Body of pancreas (tissue), 4 donors: ENCODE data around the gene CANT1. TPM values are rescaled to one million over a fixed set of nuclear protein-coding genes. Genes with fewer than 3 reads are reported as not detected.

Experiments
- ATAC-seq: fragments of 150-250 bp; one replicate; pipeline ENCODE4 v1.9.1; 2016
- DNase-seq, 4 donors: peaks; one replicate each; pipeline ENCODE4 v3.0.0-alpha.2; 2019
- H3K27ac ChIP-seq, 4 donors: fragments of 200-600 bp; sonication (generic); 1 replicate in 3 of 4; 2 replicates in 1 of 4; pipeline versions ENCODE4 v1.5.1 to v1.6.1; 2016 to 2019; ENCODE audit warnings: mild to moderate bottlenecking in 1 of 4, mixed read lengths in 1 of 4, moderate library complexity in 1 of 4
- H3K27me3 ChIP-seq, 2 donors: fragments of 200-600 bp; sonication (generic); one replicate each; pipeline ENCODE4 v1.6.0; 2016; ENCODE audit warnings: mild to moderate bottlenecking in 1 of 2
- H3K36me3 ChIP-seq, 2 donors: fragments of 200-600 bp; sonication (generic); replicated peaks in 1 of 2; 2 replicates each; pipeline ENCODE4 v1.5.1; 2016; ENCODE audit warnings: low read depth in 2 of 2; ENCODE audit not compliant: insufficient read depth in 1 of 2
- H3K4me1 ChIP-seq: fragments of 200-600 bp; sonication (generic); one replicate; pipeline ENCODE4 v1.6.0; 2016
- H3K4me3 ChIP-seq, 2 donors: fragments of 200-600 bp; sonication (generic); 1 replicate in 1 of 2; 2 replicates in 1 of 2; pipeline ENCODE4 v1.5.1; 2016 to 2019
- H3K9me3 ChIP-seq, 3 donors: fragments of 200-600 bp; sonication (generic); 1 replicate in 2 of 3; 2 replicates in 1 of 3; pipeline ENCODE4 v1.5.1; 2016
- POLR2A ChIP-seq, 3 donors: fragments of 450-650 bp; IDR thresholded peaks; one replicate each; pipeline ENCODE4 v1.6.1; 2016; ENCODE audit warnings: antibody characterized with exemption in 3 of 3, mild to moderate bottlenecking in 2 of 3
- WGBS, 2 donors: methylation state at CpG; one replicate each; pipeline ENCODE4 v1.1.5; 2017; 5-methylcytosine and 5-hydroxymethylcytosine counted together
- intact Hi-C: fragments of 100-400 bp; cut with DNase I; formaldehyde crosslinking; loops from one replicate; pipeline ENCODE4 v1.15.1; 2023
- total RNA-seq, 2 donors: library from RNA; depleted of rRNA; stranded (reverse); fragments of >200 nt; gene quantifications; one replicate each; pipeline ENCODE4 v1.1.0, GENCODE V29; 2016
- TF ChIP-seq, protein P1 (sequence below), 7 experiments: fragments of 450-650 bp in 4 of 7; fragments of 200-600 bp in 3 of 7; sonication (generic) in 3 of 7; IDR thresholded peaks; one replicate each; pipeline ENCODE4 v1.5.1; 2016 to 2019; ENCODE audit warnings: antibody characterized with exemption in 7 of 7

Gene CANT1
- total RNA-seq, 2 donors from 2014 or later, result 12.5 to 17.5 TPM

DNA sequence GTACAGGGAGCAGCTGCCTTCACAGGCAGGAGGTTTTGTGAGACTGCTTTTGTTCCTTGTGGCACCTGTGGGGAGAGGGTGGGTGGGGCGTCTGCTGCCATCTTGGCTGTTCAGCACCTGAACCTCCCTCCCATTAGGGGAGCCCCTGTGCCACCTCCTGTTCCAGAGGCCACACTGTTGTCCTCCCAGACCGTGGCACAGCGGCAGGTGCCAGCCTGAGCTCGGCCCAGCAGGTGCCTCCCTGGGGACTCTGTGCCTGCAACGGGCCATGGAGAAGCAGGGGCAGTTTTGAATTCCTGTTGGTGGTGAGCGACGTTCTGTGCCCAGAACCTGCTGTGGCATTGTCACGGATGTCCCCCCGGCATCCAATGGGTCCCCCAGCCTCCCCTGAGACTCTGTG is 39.7 kb downstream of the CANT1 start:
- H3K9me3 ChIP-seq, result no peaks in the 10 kb centered on the region
- H3K36me3 ChIP-seq, result no peaks in the 10 kb centered on the region
- ATAC-seq, result no peak
- H3K27ac ChIP-seq, result no peak overlapping the region
- TF ChIP-seq, protein P1, sequence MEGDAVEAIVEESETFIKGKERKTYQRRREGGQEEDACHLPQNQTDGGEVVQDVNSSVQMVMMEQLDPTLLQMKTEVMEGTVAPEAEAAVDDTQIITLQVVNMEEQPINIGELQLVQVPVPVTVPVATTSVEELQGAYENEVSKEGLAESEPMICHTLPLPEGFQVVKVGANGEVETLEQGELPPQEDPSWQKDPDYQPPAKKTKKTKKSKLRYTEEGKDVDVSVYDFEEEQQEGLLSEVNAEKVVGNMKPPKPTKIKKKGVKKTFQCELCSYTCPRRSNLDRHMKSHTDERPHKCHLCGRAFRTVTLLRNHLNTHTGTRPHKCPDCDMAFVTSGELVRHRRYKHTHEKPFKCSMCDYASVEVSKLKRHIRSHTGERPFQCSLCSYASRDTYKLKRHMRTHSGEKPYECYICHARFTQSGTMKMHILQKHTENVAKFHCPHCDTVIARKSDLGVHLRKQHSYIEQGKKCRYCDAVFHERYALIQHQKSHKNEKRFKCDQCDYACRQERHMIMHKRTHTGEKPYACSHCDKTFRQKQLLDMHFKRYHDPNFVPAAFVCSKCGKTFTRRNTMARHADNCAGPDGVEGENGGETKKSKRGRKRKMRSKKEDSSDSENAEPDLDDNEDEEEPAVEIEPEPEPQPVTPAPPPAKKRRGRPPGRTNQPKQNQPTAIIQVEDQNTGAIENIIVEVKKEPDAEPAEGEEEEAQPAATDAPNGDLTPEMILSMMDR (IDR thresholded peaks at IDR 0.05), result no peak
- TF ChIP-seq POLR2A (IDR thresholded peaks at IDR 0.05), result no peak
- WGBS, 2 donors, result 93% methylated on average over 9 of the region's 9 CpGs; no CpG with 5 or more reads in 1 of the 2 donors
- H3K27me3 ChIP-seq, result no peaks in the 10 kb centered on the region
- H3K4me1 ChIP-seq, result peaks cover 14% of the 10 kb centered on the region
- H3K4me3 ChIP-seq, result no peak overlapping the region
- DNase-seq, result no peak
- intact Hi-C loops, result loop anchor here (5.0 kb wide), 1 partner anchor 103 kb away; no protein-coding TSS in a partner anchor

DNA sequence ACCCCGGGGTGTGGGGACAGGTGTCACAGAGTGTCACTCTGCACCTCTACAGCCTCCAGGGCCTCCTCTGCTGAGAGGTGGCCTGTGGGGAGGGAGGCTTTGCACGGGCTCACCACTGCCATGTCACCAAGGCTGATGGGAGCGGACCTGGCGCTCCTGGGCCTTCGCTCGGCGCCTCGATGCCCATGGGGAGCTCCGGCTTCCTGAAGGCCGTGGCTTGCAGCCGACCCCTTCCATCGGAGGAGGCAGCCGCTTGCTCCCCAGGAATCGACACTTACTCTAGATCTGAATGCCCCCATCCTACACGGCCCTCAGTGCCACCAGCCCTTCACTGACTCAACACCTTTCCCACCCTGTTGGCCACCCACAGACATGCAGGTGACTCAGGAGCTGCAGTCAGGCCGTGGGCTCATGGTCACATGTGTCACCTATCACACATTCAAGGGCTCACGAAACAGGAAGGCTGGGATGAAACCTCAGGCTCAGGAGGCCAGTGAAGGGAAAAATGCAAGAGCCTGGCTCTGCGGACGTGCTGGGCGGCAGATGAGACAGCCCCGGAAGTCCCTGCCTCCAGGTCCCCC is 41.7 kb downstream of the CANT1 start:
- 81 to 90% methylated on average over 5 to 21 of the region's 21 CpGs for WGBS, 2 donors
- no peak overlapping the region for H3K27ac ChIP-seq

DNA sequence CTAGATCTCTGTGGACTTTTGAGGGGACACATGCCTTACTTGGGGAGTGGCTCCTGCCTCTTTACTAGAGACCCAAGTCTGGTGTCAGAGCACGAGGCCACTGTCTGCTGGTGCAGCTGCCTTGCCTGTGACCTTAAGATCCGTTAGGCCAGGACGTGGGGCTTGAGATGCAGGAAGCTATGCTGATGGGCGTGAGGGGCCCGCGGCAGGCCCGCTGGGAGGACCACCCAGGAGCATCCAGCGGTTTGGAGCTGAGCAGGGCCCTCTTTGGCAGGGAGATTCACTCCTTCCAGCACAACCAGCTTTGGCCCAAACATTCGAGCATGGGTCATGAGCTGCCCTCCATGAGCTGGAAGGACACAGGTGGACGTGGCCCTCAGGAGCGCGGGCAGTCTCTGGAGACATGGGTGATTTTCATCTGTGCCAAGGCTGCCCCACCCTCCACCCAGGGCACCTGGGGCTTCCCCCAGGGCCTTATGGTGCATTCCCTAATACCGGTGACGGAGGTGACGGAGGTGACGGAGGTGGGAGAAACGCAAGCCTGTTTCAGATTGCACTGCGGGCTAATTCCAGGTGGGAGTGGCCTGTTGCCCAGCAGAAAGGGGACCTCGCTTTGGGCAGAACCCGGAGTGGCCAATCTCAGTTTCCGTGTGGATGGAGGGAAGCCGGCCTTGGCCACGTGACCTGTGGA is 42.5 kb downstream of the CANT1 start:
- no peak for TF ChIP-seq POLR2A (IDR thresholded peaks at IDR 0.05)
- TF ChIP-seq, protein P1 (IDR thresholded peaks at IDR 0.05), result no peak
- Histone ChIP-seq H3K4me1 (peaks cover 14% of the 10 kb centered on the region), H3K9me3 (no peaks in the 10 kb centered on the region), H3K4me3 (no peak overlapping the region), H3K36me3 (no peaks in the 10 kb centered on the region), H3K27me3 (no peaks in the 10 kb centered on the region), H3K27ac (no peak overlapping the region)
- DNase-seq (no peak), ATAC-seq (no peak)
- 89% methylated on average over 21 to 22 of the region's 23 CpGs for WGBS, 2 donors
- intact Hi-C loops, result loop anchor here (5.0 kb wide), 1 partner anchor 100 kb away; no protein-coding TSS in a partner anchor

More for the DNA sequence above, 41.7 kb downstream of the CANT1 start:
- no peak overlapping the region for H3K4me3 ChIP-seq
- ATAC-seq (no peak), DNase-seq (no peak)
- intact Hi-C loops, result loop anchor here (5.0 kb wide), 1 partner anchor 101 kb away; no protein-coding TSS in a partner anchor
- H3K4me1 ChIP-seq, result peaks cover 14% of the 10 kb centered on the region
- no peaks in the 10 kb centered on the region for H3K27me3 ChIP-seq
- no peaks in the 10 kb centered on the region for H3K9me3 ChIP-seq
- no peak for TF ChIP-seq POLR2A (IDR thresholded peaks at IDR 0.05)
- TF ChIP-seq, protein P1 (IDR thresholded peaks at IDR 0.05), result no peak
- no peaks in the 10 kb centered on the region for H3K36me3 ChIP-seq

DNA sequence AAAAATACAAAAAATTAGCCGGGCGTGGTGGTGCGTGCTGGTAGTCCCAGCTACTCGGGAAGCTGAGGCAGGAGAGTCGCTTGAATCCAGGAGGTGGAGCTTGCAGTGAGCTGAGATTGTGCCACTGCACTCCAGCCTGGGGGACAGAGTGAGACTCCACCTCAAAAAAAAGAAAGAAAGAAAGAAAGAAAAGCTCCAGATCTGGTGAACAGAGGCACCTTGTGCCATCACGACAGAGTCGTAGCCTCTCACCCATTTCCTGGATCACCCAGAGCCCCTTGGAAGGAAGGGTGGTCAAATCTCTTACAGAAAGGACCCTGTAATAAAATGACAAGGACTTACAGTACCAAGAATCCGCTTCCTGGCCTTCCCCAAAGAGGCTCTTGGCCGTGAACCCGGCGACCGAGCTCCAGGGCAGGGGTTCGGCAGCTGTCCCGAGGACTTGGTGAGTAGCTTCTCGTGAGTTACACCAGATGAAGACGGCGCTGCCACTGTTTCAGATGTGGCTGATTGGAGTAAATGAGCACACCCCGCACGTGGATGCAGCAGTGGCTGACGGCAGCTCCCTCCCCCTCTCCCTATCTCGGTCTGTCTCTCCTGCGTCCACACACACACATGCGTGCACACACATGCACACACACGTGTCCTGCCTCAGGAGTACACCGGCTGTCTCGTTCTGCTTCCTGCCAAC is 43.3 kb downstream of the CANT1 start:
- Histone ChIP-seq H3K27ac (no peak overlapping the region), H3K9me3 (no peaks in the 10 kb centered on the region), H3K4me1 (peaks cover 10% of the 10 kb centered on the region), H3K27me3 (no peaks in the 10 kb centered on the region), H3K4me3 (no peak overlapping the region), H3K36me3 (no peaks in the 10 kb centered on the region)
- ATAC-seq, result no peak
- intact Hi-C loops, result loop anchor here (5.0 kb wide), 1 partner anchor 99 kb away; no protein-coding TSS in a partner anchor
- no peak for DNase-seq
- 85 to 89% methylated on average over 20 to 26 of the region's 26 CpGs for WGBS, 2 donors
- TF ChIP-seq, protein P1 (IDR thresholded peaks at IDR 0.05), result no peak
- no peak for TF ChIP-seq POLR2A (IDR thresholded peaks at IDR 0.05)
